ENCODE results near the gene RPL13A. TPM values are rescaled to one million over a fixed set of nuclear protein-coding genes. Genes with fewer than 3 reads are reported as not detected.

RPL13A gene
- total and polyA plus RNA-seq, 2 of the 13 experiments (the other 11 are each of a cell fraction or from before 2014, with no cell fraction given): 2,601 to 3,407 TPM

DNA sequence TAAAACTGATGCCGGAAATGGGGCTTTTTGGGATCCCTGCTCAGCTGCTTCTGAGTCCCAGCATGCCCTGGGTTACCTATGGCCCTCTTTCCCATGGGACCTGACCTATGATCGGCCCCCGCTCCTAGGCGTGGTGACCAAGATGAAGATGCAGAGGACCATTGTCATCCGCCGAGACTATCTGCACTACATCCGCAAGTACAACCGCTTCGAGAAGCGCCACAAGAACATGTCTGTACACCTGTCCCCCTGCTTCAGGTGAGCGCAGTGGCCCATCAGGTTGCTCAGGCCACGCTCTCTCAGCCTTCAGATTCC is 10.3 kb downstream of the RPL13A start:
- peak overlapping the region; percentile 100 for H3K9ac ChIP-seq (ENCODE audit: insufficient read depth, low read depth, low read length)
- H3K4me3 ChIP-seq (replicated peaks in 1 of 3; ENCODE audit: insufficient read depth in 1 of 3, low read depth in 2 of 3, low read length in 3 of 3): peak overlapping the region; percentile 77 to 85 (median 78); a peak in 5 of 6 replicates
- CTCF ChIA-PET (ENCODE audit: low intra/inter-chr PET ratio, low total read pairs): no interaction called here
- POLR2A ChIA-PET: interaction anchor here (1.8 to 3.1 kb wide), 2 partner anchors 9 to 16 kb away, joined by 3 to 20 read pairs; partner anchors contain the start of gene FCGRT
- peaks cover 15 to 27% of the 10 kb centered on the region in 2 experiments for H3K36me3 ChIP-seq (replicated peaks in 1 of 2; ENCODE audit: control insufficient read depth in 1 of 2, insufficient read depth in 2 of 2, low read length in 2 of 2)
- no peaks in the 10 kb centered on the region for H3K9me3 ChIP-seq (ENCODE audit: low read length)
- no peak overlapping the region for H2AFZ ChIP-seq (ENCODE audit: low read length)
- TF ChIP-seq RNF2 (conservative IDR thresholded peaks at IDR 0.05; ENCODE audit: low read depth) (no peak), EP300 (IDR thresholded peaks at IDR 0.05; ENCODE audit: low read depth in 2 of 2, low read length in 2 of 2) (no peak), EP300 (CRISPR knock-in tag; IDR thresholded peaks at IDR 0.05; ENCODE audit: borderline replicate concordance) (no peak), ZNF549 (CRISPR knock-in tag; IDR thresholded peaks at IDR 0.05) (no peak), ATAD3A (CRISPR knock-in tag; IDR thresholded peaks at IDR 0.05) (0 out of 2 replicates have a peak, but pooled peaks have one; percentile 45), ZNF510 (CRISPR knock-in tag; IDR thresholded peaks at IDR 0.05; ENCODE audit: low read depth) (no peak), ZBTB38 (CRISPR knock-in tag; IDR thresholded peaks at IDR 0.05) (0 out of 2 replicates have a peak, but pooled peaks have one; percentile 43), GABPB1 (CRISPR knock-in tag; IDR thresholded peaks at IDR 0.05) (no peak)
- TF ChIP-seq, protein P1, sequence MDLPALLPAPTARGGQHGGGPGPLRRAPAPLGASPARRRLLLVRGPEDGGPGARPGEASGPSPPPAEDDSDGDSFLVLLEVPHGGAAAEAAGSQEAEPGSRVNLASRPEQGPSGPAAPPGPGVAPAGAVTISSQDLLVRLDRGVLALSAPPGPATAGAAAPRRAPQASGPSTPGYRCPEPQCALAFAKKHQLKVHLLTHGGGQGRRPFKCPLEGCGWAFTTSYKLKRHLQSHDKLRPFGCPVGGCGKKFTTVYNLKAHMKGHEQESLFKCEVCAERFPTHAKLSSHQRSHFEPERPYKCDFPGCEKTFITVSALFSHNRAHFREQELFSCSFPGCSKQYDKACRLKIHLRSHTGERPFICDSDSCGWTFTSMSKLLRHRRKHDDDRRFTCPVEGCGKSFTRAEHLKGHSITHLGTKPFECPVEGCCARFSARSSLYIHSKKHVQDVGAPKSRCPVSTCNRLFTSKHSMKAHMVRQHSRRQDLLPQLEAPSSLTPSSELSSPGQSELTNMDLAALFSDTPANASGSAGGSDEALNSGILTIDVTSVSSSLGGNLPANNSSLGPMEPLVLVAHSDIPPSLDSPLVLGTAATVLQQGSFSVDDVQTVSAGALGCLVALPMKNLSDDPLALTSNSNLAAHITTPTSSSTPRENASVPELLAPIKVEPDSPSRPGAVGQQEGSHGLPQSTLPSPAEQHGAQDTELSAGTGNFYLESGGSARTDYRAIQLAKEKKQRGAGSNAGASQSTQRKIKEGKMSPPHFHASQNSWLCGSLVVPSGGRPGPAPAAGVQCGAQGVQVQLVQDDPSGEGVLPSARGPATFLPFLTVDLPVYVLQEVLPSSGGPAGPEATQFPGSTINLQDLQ (CRISPR knock-in tag; IDR thresholded peaks at IDR 0.05): no peak
- TF ChIP-seq, protein P2, sequence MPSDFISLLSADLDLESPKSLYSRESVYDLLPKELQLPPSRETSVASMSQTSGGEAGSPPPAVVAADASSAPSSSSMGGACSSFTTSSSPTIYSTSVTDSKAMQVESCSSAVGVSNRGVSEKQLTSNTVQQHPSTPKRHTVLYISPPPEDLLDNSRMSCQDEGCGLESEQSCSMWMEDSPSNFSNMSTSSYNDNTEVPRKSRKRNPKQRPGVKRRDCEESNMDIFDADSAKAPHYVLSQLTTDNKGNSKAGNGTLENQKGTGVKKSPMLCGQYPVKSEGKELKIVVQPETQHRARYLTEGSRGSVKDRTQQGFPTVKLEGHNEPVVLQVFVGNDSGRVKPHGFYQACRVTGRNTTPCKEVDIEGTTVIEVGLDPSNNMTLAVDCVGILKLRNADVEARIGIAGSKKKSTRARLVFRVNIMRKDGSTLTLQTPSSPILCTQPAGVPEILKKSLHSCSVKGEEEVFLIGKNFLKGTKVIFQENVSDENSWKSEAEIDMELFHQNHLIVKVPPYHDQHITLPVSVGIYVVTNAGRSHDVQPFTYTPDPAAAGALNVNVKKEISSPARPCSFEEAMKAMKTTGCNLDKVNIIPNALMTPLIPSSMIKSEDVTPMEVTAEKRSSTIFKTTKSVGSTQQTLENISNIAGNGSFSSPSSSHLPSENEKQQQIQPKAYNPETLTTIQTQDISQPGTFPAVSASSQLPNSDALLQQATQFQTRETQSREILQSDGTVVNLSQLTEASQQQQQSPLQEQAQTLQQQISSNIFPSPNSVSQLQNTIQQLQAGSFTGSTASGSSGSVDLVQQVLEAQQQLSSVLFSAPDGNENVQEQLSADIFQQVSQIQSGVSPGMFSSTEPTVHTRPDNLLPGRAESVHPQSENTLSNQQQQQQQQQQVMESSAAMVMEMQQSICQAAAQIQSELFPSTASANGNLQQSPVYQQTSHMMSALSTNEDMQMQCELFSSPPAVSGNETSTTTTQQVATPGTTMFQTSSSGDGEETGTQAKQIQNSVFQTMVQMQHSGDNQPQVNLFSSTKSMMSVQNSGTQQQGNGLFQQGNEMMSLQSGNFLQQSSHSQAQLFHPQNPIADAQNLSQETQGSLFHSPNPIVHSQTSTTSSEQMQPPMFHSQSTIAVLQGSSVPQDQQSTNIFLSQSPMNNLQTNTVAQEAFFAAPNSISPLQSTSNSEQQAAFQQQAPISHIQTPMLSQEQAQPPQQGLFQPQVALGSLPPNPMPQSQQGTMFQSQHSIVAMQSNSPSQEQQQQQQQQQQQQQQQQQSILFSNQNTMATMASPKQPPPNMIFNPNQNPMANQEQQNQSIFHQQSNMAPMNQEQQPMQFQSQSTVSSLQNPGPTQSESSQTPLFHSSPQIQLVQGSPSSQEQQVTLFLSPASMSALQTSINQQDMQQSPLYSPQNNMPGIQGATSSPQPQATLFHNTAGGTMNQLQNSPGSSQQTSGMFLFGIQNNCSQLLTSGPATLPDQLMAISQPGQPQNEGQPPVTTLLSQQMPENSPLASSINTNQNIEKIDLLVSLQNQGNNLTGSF (CRISPR knock-in tag; IDR thresholded peaks at IDR 0.05): no peak
- TF ChIP-seq, protein P3, sequence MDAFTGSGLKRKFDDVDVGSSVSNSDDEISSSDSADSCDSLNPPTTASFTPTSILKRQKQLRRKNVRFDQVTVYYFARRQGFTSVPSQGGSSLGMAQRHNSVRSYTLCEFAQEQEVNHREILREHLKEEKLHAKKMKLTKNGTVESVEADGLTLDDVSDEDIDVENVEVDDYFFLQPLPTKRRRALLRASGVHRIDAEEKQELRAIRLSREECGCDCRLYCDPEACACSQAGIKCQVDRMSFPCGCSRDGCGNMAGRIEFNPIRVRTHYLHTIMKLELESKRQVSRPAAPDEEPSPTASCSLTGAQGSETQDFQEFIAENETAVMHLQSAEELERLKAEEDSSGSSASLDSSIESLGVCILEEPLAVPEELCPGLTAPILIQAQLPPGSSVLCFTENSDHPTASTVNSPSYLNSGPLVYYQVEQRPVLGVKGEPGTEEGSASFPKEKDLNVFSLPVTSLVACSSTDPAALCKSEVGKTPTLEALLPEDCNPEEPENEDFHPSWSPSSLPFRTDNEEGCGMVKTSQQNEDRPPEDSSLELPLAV (CRISPR knock-in tag; conservative IDR thresholded peaks at IDR 0.05; ENCODE audit: low read depth): no peak
- intact Hi-C loops (cut with micrococcal nuclease; ENCODE audit: unreplicated experiment) (no loop called here), in situ Hi-C loops (cut with HindIII; ENCODE audit: extremely low pct_ligation_motif_present, low pct_unique_long_range_greater_than_20kb) (loop anchor here (5.0 kb wide), 2 partner anchors 75 to 175 kb away; no protein-coding TSS in a partner anchor)
- H3K79me2 ChIP-seq (ENCODE audit: insufficient read depth, low read length): peaks cover 27% of the 10 kb centered on the region
- H3K4me1 ChIP-seq (ENCODE audit: insufficient read depth, low read length): peaks cover 44% of the 10 kb centered on the region
- WGBS (ENCODE audit: low lambda C conversion rate): 98% methylated on average over 12 of the region's 12 CpGs
- ATAC-seq (no peak), DNase-seq (ENCODE audit: low spot score) (no peak), FAIRE-seq (no peak)
- no peak overlapping the region for H3K27ac ChIP-seq (ENCODE audit: extremely low read length, insufficient read depth, low read length)
- peak overlapping the region; percentile 92 for H3K4me2 ChIP-seq (ENCODE audit: low read depth, low read length)
- peaks cover 0 to 4% of the 10 kb centered on the region in 2 experiments; a peak in 1 of 5 replicates for H3K27me3 ChIP-seq (ENCODE audit: control insufficient read depth in 1 of 2, insufficient read depth in 2 of 2, low read length in 2 of 2)
- no TSS peak for BruUV-seq (replicated peaks)
- peaks cover 24% of the 10 kb centered on the region; the same call in 1 of the 2 replicates for H4K20me1 ChIP-seq (ENCODE audit: insufficient read depth, low read length)

Data from HepG2 (cell line).